Transverse colon (tissue), 4 donors: ENCODE results near the gene SNAP25. TPM values are rescaled to one million over a fixed set of nuclear protein-coding genes. Genes with fewer than 3 reads are reported as not detected.
A peak's percentile ranks its signal among the peaks of the same experiment; 100 is the strongest.

Source experiments
- DNase-seq: peaks from one replicate; pipeline ENCODE4 v3.0.0-alpha.2; 2019
- H3K27ac ChIP-seq, 4 donors: fragments of 200-600 bp; sonication (generic); 2 replicates each; pipeline ENCODE4 v1.5.1; 2016 to 2018; ENCODE audit warnings: inconsistent platforms in 4 of 4
- H3K27me3 ChIP-seq: fragments of 200-600 bp; sonication (generic); 2 replicates; pipeline ENCODE4 v1.5.1; 2017; ENCODE audit warnings: inconsistent platforms
- H3K36me3 ChIP-seq, 4 donors: fragments of 200-600 bp; sonication (generic); 2 replicates each; pipeline ENCODE4 v1.5.1; 2017 to 2019; ENCODE audit warnings: inconsistent platforms in 4 of 4
- H3K4me1 ChIP-seq, 4 donors: fragments of 200-600 bp; sonication (generic); 2 replicates each; pipeline ENCODE4 v1.5.1; 2017 to 2020; ENCODE audit warnings: inconsistent platforms in 4 of 4
- H3K4me3 ChIP-seq, 4 donors: fragments of 200-600 bp; sonication (generic); 1 replicate in 1 of 4; 2 replicates in 3 of 4; pipeline versions ENCODE4 v1.5.1 to v1.6.1; 2017 to 2019; ENCODE audit warnings: inconsistent platforms in 4 of 4
- H3K9me3 ChIP-seq, 2 donors: fragments of 200-600 bp; sonication (generic); 2 replicates each; pipeline ENCODE4 v1.5.1; 2017 to 2019; ENCODE audit warnings: inconsistent platforms in 2 of 2
- CTCF ChIP-seq, 5 experiments: fragments of 200-600 bp in 3 of 5; fragments of 450-650 bp in 2 of 5; sonication (generic) in 3 of 5; IDR thresholded peaks; 1 replicate in 2 of 5; 2 replicates in 3 of 5; pipeline ENCODE4 v1.5.1; 2016 to 2017; ENCODE audit warnings: antibody characterized with exemption in 5 of 5, inconsistent platforms in 3 of 5, mild to moderate bottlenecking in 2 of 5, moderate library complexity in 1 of 5
- EP300 ChIP-seq: sonication (generic); formaldehyde crosslinking; IDR thresholded peaks from one replicate; pipeline ENCODE4 v1.6.1; 2017; ENCODE audit warnings: antibody characterized with exemption, low read depth
- POLR2A ChIP-seq: fragments of 450-650 bp; IDR thresholded peaks from one replicate; pipeline ENCODE4 v1.6.1; 2016; ENCODE audit warnings: antibody characterized with exemption, mild to moderate bottlenecking, moderate library complexity
- POLR2AphosphoS5 ChIP-seq, 3 donors: sonication (generic); formaldehyde crosslinking; IDR thresholded peaks; one replicate each; pipeline ENCODE4 v1.6.1; 2016; ENCODE audit warnings: antibody characterized with exemption in 3 of 3
- WGBS, 2 donors: methylation state at CpG; one replicate each; pipeline ENCODE4 v1.1.5; 2018; ENCODE audit warnings: low coverage in 1 of 2; 5-methylcytosine and 5-hydroxymethylcytosine counted together
- in situ Hi-C, 4 donors: fragments of 200-750 bp; cut with MboI; loops; one replicate each; pipeline versions ENCODE4 v1.15.0 to v1.15.1; 2017; ENCODE audit warnings: low sequenced_read_pairs in 3 of 4, low pct_ligation_motif_present in 1 of 4, low pct_unique_long_range_greater_than_20kb in 1 of 4
- intact Hi-C: fragments of 100-400 bp; cut with DNase I; formaldehyde crosslinking; loops from one replicate; pipeline ENCODE4 v1.15.1; 2023; ENCODE audit warnings: low total_unique reads
- total RNA-seq, 4 donors: library from RNA; depleted of rRNA; stranded (reverse); fragments of >200 nt; gene quantifications; one replicate each; pipeline ENCODE4 v1.1.0, GENCODE V29; 2016

SNAP25 gene
- total RNA-seq, 4 donors from 2014 or later, result 1.4 to 4.2 (median 2.4) TPM; not detected in 1

- no peak overlapping the region for H3K4me3 ChIP-seq
- intact Hi-C loops, result no loop called here
- H3K36me3 ChIP-seq, result no peaks in the 10 kb centered on the region
- WGBS, 2 donors, result 60 to 66% methylated on average over 2 of the region's 2 CpGs
- no peak for DNase-seq
- no peak overlapping the region for H3K27ac ChIP-seq
- H3K27me3 ChIP-seq, result peaks cover 30% of the 10 kb centered on the region
- in situ Hi-C loops, result no loop called here
- H3K4me1 ChIP-seq, result peaks cover 0 to 4% (median under 1%) of the 10 kb centered on the region in 4 donors
- TF ChIP-seq CTCF (IDR thresholded peaks at IDR 0.05) (no peak), EP300 (no peak), POLR2AphosphoS5 (IDR thresholded peaks at IDR 0.05) (no peak), POLR2A (no peak)
- H3K9me3 ChIP-seq, result no peaks in the 10 kb centered on the region
These were observed 5.1 kb upstream of the SNAP25 start for GRCh38 chr20:10213526-10213925.

GRCh38 chr20:10216146-10216791 lies 2.4 kb upstream of the SNAP25 start:
- 0 to 34% methylated on average over 2 to 4 of the region's 4 CpGs for WGBS, 2 donors
- Histone ChIP-seq H3K4me1 (peaks cover 0 to 5% (median 2%) of the 10 kb centered on the region in 4 donors), H3K4me3 (no peak overlapping the region), H3K36me3 (no peaks in the 10 kb centered on the region), H3K27me3 (peaks cover 52% of the 10 kb centered on the region), H3K27ac (peak overlapping the region in 1 of 4 donors; percentile 57), H3K9me3 (no peaks in the 10 kb centered on the region)
- TF ChIP-seq CTCF (IDR thresholded peaks at IDR 0.05) (no peak), EP300 (no peak), POLR2A (no peak)
- no peak for DNase-seq
- in situ Hi-C loops (no loop called here), intact Hi-C loops (no loop called here)

- peak; percentile 13 for DNase-seq
- WGBS, 2 donors, result 9 to 14% methylated on average over 7 to 34 of the region's 40 CpGs
- peak overlapping the region; percentile 21 to 57 (median 49) for H3K27ac ChIP-seq
- in situ Hi-C loops (no loop called here), intact Hi-C loops (no loop called here)
- peaks cover 0 to 5% (median 2%) of the 10 kb centered on the region in 4 donors for H3K4me1 ChIP-seq
- no peak for TF ChIP-seq POLR2A
- no peak for TF ChIP-seq CTCF (IDR thresholded peaks at IDR 0.05)
- peak in 1 of 3 donors; percentile 19 for TF ChIP-seq POLR2AphosphoS5 (IDR thresholded peaks at IDR 0.05)
- TF ChIP-seq EP300, result peak; percentile 48
- no peaks in the 10 kb centered on the region for H3K36me3 ChIP-seq
- peaks cover 58% of the 10 kb centered on the region for H3K27me3 ChIP-seq
- H3K9me3 ChIP-seq, result no peaks in the 10 kb centered on the region
- peak overlapping the region in 1 of 4 donors; percentile 6 for H3K4me3 ChIP-seq
These were observed 764 bp upstream of the SNAP25 start for GRCh38 chr20:10217721-10218410.

GRCh38 chr20:10219452-10219791 lies 792 bp downstream of the SNAP25 start:
- 3 to 7% methylated on average over 3 to 23 of the region's 32 CpGs for WGBS, 2 donors
- Histone ChIP-seq H3K4me3 (peak overlapping the region in 1 of 4 donors; percentile 17), H3K9me3 (no peaks in the 10 kb centered on the region), H3K4me1 (peaks cover 0 to 5% (median 2%) of the 10 kb centered on the region in 4 donors), H3K27ac (peak overlapping the region in 1 of 4 donors; percentile 39), H3K36me3 (no peaks in the 10 kb centered on the region), H3K27me3 (peaks cover 55% of the 10 kb centered on the region)
- peak; percentile 54 for DNase-seq
- intact Hi-C loops, result no loop called here
- in situ Hi-C loops, result no loop called here
- TF ChIP-seq POLR2A (no peak), POLR2AphosphoS5 (IDR thresholded peaks at IDR 0.05) (no peak), CTCF (IDR thresholded peaks at IDR 0.05) (no peak), EP300 (no peak)
